ENCODE measurements around the gene CDC34. TPM values are rescaled to one million over a fixed set of nuclear protein-coding genes. Genes with fewer than 3 reads are reported as not detected.

CDC34 gene
- total RNA-seq, 1 experiment from 2014 or later: 87.4 TPM

DNA sequence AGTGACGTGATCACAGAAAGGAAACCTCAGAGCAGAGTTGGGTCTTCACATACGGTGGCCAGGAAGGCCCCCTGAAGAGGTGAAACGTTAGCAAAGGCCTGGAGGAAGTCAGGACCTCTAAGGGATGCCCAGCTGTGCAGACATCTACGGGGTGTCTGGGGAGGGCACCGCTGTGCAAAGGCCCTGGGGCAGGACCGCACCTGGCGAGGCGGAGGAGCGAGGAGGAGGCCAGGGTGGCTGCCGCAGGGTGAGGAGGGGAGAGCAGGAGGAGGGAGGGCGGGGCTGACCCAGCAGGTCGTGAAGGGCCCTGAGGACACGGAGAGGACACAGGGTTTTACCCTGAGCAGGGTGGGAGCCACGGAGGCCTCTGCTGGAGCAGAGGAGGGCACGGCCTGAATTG, 47.1 kb upstream of the CDC34 start:
- intact Hi-C loops (cut with micrococcal nuclease): no loop called here
- Histone ChIP-seq H3K4me2 (ENCODE audit: low read length) (no peak overlapping the region), H3K79me2 (ENCODE audit: insufficient read depth, low read length) (no peaks in the 10 kb centered on the region), H2AFZ (ENCODE audit: low read depth, low read length, poor library complexity, severe bottlenecking) (no peak overlapping the region), H3K9me3 (ENCODE audit: control insufficient read depth in 1 of 2, insufficient read depth in 1 of 2, low read depth in 1 of 2, low read length in 2 of 2) (peaks cover 0 to 15% of the 10 kb centered on the region in 2 experiments; a peak in 1 of 4 replicates), H3K4me3 (replicated peaks in 1 of 2; ENCODE audit: low read depth in 1 of 2, low read length in 2 of 2) (no peak overlapping the region), H3K36me3 (ENCODE audit: control insufficient read depth in 1 of 2, insufficient read depth in 2 of 2, low read length in 2 of 2) (no peaks in the 10 kb centered on the region), H4K20me1 (ENCODE audit: insufficient read depth) (no peaks in the 10 kb centered on the region), H3K9me2 (ENCODE audit: insufficient read depth) (no peaks in the 10 kb centered on the region), H3K27me3 (ENCODE audit: insufficient read depth, low read length) (no peaks in the 10 kb centered on the region), H3K4me1 (ENCODE audit: control insufficient read depth in 1 of 2, insufficient read depth in 2 of 2, low read length in 2 of 2) (peaks cover 2 to 9% of the 10 kb centered on the region in 2 experiments; a peak in 2 of 4 replicates), H3K9ac (ENCODE audit: low read length) (no peak overlapping the region), H3K27ac (ENCODE audit: low read depth, low read length) (no peak overlapping the region)
- BruUV-seq (replicated peaks): no TSS peak
- CTCF ChIA-PET: no interaction called here
- ATAC-seq (no peak), DNase-seq (ENCODE audit: low read depth, low spot score) (no peak)
- POLR2A ChIA-PET: no interaction called here
- RAD21 ChIA-PET (ENCODE audit: low non-redundant PET in 1 of 2, low total read pairs in 2 of 2, uncharacterized antibody in 2 of 2, unreplicated experiment in 2 of 2): no interaction called here
- no peak for TF ChIP-seq ZFX (IDR thresholded peaks at IDR 0.05)
- TF ChIP-seq RAD21 (IDR thresholded peaks at IDR 0.05; ENCODE audit: low read depth): no peak
- no peak for TF ChIP-seq EZH2 (IDR thresholded peaks at IDR 0.05)
- TF ChIP-seq SIN3A (IDR thresholded peaks at IDR 0.05; ENCODE audit: low read depth): no peak
- TF ChIP-seq ZNF274 (IDR thresholded peaks at IDR 0.05; ENCODE audit: low read depth, low read length): no peak

DNA sequence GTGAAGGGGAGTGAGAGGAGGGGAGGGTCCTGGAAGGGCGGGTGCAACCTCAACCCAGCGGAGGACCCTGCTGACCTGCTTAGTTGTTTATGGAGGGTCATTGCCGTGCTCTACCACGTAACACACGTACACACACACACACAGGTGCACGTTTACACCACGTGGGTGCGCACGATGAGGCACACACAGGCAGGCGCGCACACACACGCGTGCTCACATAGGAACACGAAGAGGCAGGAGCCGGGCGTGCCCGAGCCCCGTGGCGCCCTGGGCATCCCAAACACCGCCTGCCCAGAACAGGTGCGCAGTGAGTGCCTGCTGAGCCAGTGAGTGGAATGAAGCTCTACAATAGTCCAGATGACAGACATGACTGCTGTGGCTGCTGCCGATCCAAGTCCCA, 46.5 kb upstream of the CDC34 start:
- peaks cover 0 to 11% of the 10 kb centered on the region in 2 experiments; a peak in 1 of 4 replicates for H3K9me3 ChIP-seq (ENCODE audit: control insufficient read depth in 1 of 2, insufficient read depth in 1 of 2, low read depth in 1 of 2, low read length in 2 of 2)
- intact Hi-C loops (cut with micrococcal nuclease): no loop called here
- POLR2A ChIA-PET: no interaction called here

More for the DNA sequence above, 46.5 kb upstream of the CDC34 start:
- Histone ChIP-seq H3K79me2 (ENCODE audit: insufficient read depth, low read length) (no peaks in the 10 kb centered on the region), H3K27me3 (ENCODE audit: insufficient read depth, low read length) (no peaks in the 10 kb centered on the region), H3K4me3 (replicated peaks in 1 of 2; ENCODE audit: low read depth in 1 of 2, low read length in 2 of 2) (no peak overlapping the region), H3K4me1 (ENCODE audit: control insufficient read depth in 1 of 2, insufficient read depth in 2 of 2, low read length in 2 of 2) (peaks cover 6 to 11% of the 10 kb centered on the region in 2 experiments), H3K9ac (ENCODE audit: low read length) (no peak overlapping the region), H3K9me2 (ENCODE audit: insufficient read depth) (no peaks in the 10 kb centered on the region), H3K36me3 (ENCODE audit: control insufficient read depth in 1 of 2, insufficient read depth in 2 of 2, low read length in 2 of 2) (no peaks in the 10 kb centered on the region), H3K4me2 (ENCODE audit: low read length) (no peak overlapping the region), H2AFZ (ENCODE audit: low read depth, low read length, poor library complexity, severe bottlenecking) (no peak overlapping the region), H3K27ac (ENCODE audit: low read depth, low read length) (no peak overlapping the region), H4K20me1 (ENCODE audit: insufficient read depth) (no peaks in the 10 kb centered on the region)
- CTCF ChIA-PET: no interaction called here
- RAD21 ChIA-PET (ENCODE audit: low non-redundant PET in 1 of 2, low total read pairs in 2 of 2, uncharacterized antibody in 2 of 2, unreplicated experiment in 2 of 2): no interaction called here
- no TSS peak for BruUV-seq (replicated peaks)
- no peak for ATAC-seq
- TF ChIP-seq JUND (IDR thresholded peaks at IDR 0.05): no peak
- no peak for TF ChIP-seq CEBPB (IDR thresholded peaks at IDR 0.05; ENCODE audit: low read depth)
- no peak for TF ChIP-seq EZH2 (IDR thresholded peaks at IDR 0.05)
- TF ChIP-seq, protein P1, sequence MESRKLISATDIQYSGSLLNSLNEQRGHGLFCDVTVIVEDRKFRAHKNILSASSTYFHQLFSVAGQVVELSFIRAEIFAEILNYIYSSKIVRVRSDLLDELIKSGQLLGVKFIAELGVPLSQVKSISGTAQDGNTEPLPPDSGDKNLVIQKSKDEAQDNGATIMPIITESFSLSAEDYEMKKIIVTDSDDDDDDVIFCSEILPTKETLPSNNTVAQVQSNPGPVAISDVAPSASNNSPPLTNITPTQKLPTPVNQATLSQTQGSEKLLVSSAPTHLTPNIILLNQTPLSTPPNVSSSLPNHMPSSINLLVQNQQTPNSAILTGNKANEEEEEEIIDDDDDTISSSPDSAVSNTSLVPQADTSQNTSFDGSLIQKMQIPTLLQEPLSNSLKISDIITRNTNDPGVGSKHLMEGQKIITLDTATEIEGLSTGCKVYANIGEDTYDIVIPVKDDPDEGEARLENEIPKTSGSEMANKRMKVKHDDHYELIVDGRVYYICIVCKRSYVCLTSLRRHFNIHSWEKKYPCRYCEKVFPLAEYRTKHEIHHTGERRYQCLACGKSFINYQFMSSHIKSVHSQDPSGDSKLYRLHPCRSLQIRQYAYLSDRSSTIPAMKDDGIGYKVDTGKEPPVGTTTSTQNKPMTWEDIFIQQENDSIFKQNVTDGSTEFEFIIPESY (IDR thresholded peaks at IDR 0.05; ENCODE audit: extremely low read depth, insufficient replicate concordance, low read length): no peak
- no peak for TF ChIP-seq YY1 (IDR thresholded peaks at IDR 0.05; ENCODE audit: extremely low read depth, insufficient replicate concordance, low read depth, low read length)
- TF ChIP-seq ZNF274 (IDR thresholded peaks at IDR 0.05; ENCODE audit: low read depth, low read length): no peak
- TF ChIP-seq ELF1 (IDR thresholded peaks at IDR 0.05; ENCODE audit: borderline replicate concordance, low read depth): no peak
- TF ChIP-seq, protein P2, sequence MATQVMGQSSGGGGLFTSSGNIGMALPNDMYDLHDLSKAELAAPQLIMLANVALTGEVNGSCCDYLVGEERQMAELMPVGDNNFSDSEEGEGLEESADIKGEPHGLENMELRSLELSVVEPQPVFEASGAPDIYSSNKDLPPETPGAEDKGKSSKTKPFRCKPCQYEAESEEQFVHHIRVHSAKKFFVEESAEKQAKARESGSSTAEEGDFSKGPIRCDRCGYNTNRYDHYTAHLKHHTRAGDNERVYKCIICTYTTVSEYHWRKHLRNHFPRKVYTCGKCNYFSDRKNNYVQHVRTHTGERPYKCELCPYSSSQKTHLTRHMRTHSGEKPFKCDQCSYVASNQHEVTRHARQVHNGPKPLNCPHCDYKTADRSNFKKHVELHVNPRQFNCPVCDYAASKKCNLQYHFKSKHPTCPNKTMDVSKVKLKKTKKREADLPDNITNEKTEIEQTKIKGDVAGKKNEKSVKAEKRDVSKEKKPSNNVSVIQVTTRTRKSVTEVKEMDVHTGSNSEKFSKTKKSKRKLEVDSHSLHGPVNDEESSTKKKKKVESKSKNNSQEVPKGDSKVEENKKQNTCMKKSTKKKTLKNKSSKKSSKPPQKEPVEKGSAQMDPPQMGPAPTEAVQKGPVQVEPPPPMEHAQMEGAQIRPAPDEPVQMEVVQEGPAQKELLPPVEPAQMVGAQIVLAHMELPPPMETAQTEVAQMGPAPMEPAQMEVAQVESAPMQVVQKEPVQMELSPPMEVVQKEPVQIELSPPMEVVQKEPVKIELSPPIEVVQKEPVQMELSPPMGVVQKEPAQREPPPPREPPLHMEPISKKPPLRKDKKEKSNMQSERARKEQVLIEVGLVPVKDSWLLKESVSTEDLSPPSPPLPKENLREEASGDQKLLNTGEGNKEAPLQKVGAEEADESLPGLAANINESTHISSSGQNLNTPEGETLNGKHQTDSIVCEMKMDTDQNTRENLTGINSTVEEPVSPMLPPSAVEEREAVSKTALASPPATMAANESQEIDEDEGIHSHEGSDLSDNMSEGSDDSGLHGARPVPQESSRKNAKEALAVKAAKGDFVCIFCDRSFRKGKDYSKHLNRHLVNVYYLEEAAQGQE (IDR thresholded peaks at IDR 0.05; ENCODE audit: low read depth): no peak
- TF ChIP-seq FOSL1 (IDR thresholded peaks at IDR 0.05; ENCODE audit: low read depth): no peak
- no peak for DNase-seq (ENCODE audit: low read depth, low spot score)
